ENCODE data around the gene SAP30.

The SAP30 gene

DNA sequence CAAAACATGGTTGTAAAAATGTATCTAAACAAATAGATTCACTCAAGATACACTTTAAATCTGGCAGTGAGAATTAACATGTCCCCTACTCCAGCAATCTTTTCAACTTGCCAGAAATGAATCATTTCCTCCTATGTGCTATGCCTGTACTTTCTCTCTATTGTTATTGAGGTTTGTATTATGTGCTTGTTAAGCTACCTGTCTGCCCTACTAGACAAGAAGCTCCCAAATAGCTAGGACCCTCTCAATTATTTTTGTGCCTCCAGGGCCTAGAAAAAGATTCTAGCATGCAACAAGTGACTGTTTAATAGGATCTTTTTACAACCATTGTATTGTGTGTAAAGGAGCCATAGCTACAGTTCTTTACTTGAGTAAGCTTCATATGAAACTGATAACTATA is 3.5 kb upstream of the SAP30 start:
- no peak for DNase-seq (ENCODE audit: low read depth in 2 of 2, low spot score in 1 of 2)

DNA sequence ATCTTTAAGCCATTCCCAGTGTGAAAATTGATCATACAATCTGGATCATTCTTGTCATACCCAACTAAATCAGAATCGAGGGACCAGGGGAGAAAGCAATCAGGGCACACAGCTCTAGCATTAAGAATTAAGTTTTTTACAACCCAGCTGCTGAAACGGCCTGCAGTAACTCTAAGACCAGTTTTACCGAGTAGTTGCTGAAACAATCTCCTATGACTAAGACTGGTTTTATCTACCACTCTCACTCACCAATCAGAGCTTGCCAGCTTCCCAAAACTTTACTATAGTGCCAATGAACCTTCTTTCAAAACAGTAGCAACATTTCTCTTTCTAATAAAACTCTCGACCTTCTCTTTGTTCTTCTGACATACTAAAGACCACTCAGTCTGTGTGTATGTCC is 2.8 kb upstream of the SAP30 start:
- no peak for DNase-seq (ENCODE audit: low read depth in 2 of 2, low spot score in 1 of 2)

DNA sequence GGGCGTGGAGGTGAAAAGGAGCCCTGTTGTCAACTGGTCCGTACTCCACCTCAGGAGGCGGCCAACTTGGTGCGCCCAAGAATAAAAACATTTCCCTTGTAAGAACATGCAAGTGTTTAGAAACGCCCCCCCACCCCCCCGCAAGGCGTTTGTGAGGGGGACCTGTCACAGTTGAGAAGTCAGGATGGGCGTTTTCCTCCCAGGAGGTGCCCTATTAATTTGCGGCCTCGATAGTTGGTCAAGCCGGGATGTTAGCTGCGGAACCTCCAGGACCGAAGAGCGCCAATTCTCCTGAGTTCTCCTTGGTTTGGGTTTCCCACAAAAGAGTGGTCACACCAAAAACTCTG is 651 bp upstream of the SAP30 start:
- DNase-seq (ENCODE audit: low read depth in 2 of 2, low spot score in 1 of 2), result peak in 1 of 2 donors; percentile 40

DNA sequence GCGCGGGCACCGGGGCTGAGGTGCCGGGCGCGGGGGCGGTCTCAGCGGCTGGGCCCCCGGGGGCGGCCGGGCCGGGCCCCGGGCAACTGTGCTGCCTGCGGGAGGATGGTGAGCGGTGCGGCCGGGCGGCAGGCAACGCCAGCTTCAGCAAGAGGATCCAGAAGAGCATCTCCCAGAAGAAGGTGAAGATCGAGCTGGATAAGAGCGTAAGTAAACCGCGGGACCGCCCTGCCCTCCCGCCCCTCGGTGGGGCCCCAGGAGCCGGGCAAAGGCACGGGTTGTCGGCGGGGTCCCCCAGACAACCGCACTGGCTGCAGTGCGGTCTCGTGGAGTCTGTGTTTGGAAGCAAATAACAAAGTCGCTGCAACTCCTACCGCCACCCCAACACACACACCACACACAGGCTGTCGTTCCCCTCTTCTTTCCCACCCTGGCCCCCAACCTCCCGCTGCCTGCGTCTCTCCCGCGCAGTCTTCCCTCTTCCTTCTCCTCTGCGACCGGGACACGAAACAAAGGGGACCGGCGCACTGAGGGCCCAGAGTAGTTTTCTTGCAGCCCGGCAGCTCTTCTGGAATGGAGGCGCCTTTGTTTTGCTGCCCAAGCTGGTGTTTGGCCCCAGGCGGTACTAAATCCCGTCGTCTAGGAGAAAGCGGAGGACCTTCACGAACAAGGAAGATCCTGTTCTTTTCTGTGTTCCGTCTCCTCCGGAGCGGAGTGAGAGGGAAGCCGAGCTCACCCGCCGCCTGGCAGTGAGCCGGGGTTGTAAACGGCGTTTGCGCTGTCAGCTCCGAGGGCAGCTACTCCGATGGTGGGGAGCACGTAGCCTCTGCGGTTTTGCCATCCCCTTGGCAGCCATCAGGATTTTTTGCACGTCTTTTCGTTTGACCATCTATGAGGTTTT is 788 bp downstream of the SAP30 start:
- no peak for DNase-seq (ENCODE audit: low read depth in 2 of 2, low spot score in 1 of 2)

DNA sequence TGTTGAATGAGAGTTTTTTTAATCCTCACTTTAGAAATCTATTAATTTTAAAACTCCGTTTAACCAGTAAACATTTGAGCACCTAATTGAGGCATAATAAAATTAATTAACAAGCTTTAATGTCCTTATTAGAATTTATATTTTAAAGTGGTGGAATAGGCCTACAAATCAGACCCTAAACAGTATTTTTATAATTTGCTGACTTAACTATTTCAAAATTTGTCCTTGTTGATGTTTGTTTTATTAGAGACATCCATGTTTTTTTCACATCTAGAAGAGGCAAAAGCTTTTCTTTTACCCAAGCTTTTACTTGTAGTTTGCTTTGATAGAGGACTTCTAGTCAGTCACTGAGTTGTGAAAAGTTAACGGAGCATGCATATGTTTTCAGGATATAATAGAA is 3.8 kb downstream of the SAP30 start:
- no peak for DNase-seq (ENCODE audit: low read depth in 2 of 2, low spot score in 1 of 2)

DNA sequence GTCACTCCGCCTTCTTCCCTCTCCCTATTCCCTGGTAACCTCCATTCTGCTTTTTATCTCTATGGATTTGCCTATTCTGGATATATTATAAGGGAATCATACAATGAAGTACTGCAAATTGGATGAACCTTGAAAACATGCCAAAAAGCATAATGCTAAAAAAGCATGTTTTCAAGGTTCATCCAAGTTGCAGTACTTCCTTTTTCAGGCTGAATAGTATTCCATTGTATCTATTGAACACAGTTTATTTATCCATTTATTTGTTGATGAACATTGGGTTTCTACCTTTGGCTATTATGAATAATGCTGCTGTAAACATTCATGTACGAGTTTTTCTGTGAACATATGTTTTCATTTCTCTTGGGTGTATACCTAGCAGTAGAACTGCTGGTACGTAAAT is 9.2 kb downstream of the SAP30 start:
- DNase-seq (ENCODE audit: low read depth in 2 of 2, low spot score in 1 of 2), result no peak

DNA sequence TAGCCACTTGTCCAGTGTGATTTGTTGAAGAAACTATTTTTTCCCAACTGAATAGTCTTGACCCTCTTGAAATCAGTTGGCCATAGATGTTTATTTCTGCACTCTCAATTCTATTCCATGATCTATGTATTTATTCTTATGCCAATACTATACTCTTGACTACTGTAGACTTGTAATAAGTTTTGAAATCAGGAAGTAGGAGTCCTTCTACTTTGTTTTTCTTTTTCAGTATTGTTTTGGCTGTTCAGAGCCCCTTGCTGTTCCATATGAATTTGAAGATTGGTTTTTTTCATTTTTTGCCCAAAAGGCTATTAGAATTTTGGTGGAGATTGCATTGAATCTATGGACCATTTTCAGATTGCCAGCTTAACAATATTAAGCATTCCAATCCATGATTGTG is 10.2 kb downstream of the SAP30 start:
- DNase-seq (ENCODE audit: low read depth in 2 of 2, low spot score in 1 of 2), result no peak

DNA sequence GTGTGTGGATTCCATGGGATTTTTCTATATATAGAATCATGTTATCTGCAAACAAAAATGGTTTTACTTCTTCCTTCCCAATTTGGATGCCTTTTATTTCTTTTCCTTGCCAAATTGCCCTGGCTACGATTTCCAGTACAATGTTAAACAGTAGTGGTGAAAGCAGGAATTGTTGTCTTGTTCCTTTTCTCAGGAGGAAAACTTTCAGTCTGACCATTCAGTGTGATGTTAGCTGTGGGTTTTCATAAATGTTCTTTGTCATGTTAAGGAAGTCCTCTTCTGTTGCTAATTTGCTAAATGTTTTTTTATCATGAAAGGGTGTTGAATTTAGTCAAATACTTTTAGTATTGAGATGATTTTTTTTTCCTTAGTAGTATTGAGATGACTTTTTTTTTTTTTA is 10.9 kb downstream of the SAP30 start:
- DNase-seq (ENCODE audit: low read depth in 2 of 2, low spot score in 1 of 2), result no peak

DNA sequence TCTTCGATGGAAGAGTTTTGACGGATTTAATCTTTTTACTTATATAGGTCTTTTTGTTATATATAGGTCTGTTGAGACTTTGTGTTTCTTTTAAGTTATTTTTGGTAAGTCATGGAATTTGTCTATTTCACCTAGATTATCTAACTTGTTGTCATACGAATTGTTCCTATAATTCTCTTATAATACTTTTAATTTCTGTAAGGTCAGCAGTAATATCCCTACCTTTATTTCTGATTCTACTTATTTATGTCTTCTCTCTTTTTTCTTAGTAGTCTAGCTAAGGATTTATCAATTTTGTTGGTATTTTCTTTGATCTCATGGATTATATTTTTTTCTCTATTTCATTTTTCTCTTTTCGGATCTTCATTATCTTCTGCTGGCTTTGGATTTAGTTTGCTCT is 11.6 kb downstream of the SAP30 start:
- no peak for DNase-seq (ENCODE audit: low read depth in 2 of 2, low spot score in 1 of 2)

DNA sequence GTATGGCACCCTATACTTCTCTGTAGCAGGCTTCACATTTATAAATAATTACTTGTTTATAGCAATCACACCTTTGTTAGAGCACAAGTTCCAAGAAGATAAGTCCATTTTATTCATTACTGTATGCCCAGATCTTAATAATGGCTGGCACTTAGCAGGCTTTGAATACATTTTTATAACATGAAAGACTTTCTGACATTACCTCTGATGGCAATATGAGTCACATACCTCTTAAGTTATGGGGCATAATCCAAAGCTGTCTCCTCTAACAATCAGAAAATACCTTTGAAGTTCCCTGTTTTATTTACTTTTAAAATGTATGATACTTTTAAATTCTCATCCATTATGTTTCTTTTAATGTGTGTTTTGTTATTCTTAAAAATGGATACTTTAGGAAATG is 16.0 kb downstream of the SAP30 start:
- DNase-seq (ENCODE audit: low read depth in 2 of 2, low spot score in 1 of 2), result no peak

DNA sequence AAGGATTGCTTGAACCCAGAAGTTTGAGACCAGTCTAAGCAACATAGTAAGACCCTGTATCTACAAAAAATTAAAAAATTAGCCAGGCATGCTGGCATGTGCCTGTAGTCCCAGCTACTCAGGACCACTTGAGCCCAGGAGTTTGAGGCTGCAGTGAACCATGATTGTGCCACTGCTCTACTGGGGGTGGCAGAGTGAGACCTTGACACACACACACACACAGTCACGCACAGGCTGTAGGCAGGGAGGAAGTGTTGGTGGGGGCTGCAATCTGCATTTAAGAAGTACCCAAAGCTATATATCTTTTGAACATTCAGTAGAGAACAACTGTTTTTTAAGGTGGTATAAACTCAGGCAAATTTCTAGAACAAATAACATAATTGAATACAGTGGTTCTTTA is 20.9 kb downstream of the SAP30 start:
- no peak for DNase-seq (ENCODE audit: low read depth in 2 of 2, low spot score in 1 of 2)

DNA sequence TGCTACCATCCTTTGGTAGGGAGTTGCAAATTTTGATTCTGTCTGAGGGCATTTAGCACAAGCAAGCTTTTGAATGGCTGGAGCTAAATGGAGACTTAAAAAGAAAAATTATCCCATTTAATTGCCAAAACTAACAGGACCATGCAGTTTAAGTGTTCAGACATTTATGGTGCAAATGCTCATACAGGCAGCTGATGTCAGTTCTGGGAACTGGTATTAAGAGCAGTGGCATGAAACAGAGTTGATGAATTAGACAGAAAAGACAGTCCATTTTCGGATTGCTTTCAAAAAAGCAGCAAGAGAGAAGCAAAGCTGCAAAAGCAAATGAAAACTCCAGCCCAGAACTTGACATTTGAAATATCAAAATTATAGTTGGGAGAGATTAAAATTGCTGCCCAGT is 26.9 kb downstream of the SAP30 start:
- DNase-seq (ENCODE audit: low read depth in 2 of 2, low spot score in 1 of 2), result no peak

DNA sequence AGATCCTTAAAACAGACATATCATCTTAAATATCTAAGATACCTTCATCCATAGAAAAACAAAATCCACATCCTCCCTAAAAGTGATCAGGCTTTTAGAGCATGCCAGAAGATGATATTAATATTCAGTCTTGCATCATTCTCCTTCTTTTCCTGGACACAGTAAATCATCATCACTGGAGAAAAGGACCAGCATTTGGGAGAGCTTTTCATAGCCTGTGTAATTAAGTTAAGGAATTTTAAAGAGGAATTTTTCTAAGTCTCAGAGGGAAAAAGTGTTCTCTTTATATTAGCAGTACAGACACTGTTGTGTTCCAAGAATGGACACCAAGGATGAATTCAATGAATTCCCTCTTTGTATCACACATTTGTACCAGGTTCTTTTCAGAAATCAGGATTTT is 27.5 kb downstream of the SAP30 start:
- DNase-seq (ENCODE audit: low read depth in 2 of 2, low spot score in 1 of 2), result no peak

DNA sequence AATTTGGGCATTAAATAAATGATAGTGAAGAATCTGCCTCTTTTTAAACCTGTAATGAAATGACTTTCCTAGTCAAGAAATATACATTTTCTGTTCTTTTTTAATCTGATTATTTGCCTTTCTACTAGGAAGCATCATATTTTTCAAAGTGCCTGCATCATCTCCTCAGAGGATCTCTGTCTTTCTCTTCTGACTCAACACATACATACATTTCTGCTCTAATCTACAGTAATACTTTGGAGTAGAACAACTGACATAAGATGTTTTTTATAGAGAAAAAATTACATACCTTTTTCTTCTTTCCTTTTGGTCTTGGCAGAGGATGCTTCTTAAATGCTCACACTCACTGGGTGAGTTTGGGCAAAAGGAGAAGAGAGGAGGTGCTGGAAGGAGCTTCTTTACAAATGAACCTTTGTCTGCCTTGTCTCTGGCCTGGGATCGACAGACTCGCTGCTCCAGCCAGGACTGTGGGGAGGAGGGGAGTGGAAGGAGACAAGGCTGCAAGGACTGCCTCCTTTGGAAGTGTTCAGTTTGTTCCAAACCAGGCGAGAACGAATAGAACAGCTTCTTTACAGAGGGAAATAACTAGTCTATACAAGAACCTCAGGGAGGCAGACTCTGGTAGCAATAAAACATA is 28.1 kb downstream of the SAP30 start, which contains the start of gene SCRG1:
SCRG1 (minus strand) TSS at position 338 of the 637 bp plus-strand sequence. CDS start 7,702 bp downstream, outside the sequence.
- no peak for DNase-seq (ENCODE audit: low read depth in 2 of 2, low spot score in 1 of 2)

DNA sequence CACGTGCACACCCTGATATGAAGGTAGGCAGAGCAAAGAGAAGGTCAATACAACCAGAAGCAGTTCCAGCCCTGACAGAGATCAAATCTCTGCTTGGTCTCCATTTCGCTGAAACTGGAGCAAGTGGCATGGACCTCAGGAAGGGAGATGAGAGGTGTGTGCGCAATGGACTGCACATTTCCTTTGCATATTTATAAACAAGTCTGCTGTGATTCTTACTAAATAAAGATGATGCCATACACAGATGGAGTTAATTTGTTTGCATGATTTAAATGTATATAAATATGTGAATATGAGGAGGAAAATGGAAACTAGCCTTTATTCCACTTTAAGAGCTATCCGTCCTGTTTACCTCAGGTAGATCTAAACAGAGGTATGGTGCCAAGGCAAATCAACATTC is 30.3 kb downstream of the SAP30 start:
- no peak for DNase-seq (ENCODE audit: low read depth in 2 of 2, low spot score in 1 of 2)

DNA sequence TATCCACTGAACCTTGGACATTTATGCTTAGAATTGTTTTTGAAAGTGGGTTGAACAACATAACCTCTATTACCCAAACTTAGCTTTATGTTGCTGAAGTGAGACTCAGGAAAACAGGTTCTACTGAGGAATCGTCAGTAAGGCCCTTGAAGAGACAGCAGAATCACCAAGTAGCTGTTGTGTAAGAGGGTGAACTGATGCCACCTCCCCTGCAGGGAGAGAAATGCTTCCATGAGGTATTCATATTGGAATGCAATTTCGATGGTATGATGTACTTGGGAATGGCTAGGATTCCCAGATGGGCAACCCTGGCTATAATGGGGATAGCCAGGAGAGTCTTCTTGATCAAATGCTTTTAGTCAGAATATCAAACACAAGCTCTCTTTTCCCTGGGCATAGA is 32.3 kb downstream of the SAP30 start:
- no peak for DNase-seq (ENCODE audit: low read depth in 2 of 2, low spot score in 1 of 2)

DNA sequence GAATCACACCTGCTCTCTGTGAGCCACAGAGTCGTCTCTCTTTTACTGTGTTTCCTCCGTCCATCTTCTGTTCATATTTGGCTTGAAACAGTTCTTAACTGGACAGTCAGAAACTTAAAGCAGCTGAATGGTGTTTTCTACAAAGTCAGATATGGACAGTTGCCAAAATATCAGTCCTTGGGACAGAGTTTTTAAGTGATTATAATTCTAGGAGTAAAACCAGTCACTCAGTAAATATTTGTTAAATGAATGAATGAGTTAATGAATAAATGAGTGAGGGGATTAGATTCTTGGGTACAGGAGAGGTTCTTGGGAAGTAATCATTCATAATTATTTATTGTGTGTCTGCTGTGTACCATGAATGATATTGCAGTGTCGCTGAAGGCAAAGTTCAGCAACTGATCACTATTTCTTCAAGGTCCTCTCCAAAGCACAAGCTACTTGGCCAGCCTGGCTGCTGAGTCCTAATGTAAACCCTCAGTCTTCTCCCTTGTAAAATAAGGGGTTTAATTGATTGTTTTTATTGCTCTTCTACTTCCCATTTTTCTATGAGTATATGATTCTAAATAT is 33.6 kb downstream of the SAP30 start:
- no peak for DNase-seq (ENCODE audit: low read depth in 2 of 2, low spot score in 1 of 2)

DNA sequence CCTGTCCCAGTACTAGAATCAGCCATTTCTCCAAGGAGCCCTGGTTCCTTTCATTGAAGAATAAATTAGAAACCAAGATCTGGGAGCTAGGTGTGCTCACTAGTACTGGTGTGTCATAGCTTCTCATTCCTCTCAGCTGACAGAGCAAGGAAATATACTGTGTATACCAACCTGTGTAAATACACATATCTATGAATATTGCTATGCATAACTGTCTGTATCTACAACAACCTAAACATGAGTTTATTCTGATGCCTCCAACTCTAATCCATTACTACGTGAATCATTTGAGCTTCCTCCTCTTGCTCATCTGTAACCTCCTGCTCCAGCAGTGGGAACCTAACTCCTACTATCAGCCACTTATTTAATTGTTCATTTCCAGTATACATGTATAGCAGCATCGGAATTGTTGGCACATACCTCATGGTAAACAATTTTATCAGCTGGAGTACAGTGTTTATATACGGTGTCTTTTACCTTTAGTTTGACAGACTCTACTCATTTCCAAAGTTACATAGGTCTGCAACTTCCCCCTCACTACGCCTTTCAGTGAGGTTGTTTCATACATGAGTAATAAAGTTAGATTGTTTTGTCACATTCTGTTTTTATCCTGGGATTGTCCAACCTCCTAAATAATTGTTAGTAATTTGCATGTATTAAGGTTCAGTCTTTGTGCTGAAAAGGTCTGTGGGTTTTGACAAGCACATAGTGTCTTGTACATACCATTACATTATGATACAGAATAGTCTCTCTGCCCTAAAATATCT is 35.3 kb downstream of the SAP30 start:
- DNase-seq (ENCODE audit: low read depth in 2 of 2, low spot score in 1 of 2), result no peak

DNA sequence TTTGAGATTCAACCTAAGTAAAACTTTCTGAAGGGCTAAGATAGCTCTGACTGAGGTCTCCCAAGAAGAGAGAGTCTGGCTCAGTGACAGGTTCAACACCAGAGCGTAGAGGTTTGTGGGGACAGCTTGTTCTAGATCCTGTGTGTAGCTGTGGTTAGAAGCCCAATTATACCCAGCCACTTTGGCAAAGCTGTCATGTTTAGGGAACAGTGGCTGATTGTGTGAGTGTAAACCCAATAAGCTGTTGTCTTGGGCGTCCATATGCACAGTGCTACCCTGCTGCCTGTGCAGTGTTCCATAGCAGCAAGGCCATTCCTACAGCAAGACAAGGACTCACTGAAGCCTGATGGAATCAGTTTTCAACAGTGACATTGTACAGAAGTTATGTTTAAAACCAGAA is 39.3 kb downstream of the SAP30 start:
- no peak for DNase-seq (ENCODE audit: low read depth in 2 of 2, low spot score in 1 of 2)

DNA sequence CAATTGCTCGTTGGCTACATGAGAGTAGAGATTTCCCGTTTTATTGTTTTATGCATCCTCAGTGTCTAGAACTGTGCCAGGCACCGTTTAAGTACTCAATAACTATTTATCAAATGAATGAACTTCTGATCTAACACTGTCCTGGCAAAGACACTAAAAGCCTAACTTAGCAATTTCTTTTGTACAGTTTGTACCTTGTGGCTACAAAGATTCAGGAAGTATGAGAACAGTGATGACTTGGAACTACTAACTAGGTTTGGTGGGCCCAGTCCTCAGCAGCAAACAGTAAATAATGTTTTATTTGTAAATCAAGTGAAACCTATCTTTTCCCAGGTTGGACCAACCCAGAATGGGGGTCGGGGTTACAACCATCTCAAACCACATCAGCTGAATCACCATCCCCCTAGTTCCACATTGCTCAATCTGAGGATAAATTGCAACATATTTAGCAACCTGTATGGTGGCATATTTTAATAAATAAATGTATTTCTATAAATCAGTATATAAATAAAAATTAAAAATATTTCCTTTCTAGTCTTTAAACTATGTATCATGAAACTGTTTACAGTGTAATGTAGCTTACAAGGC is 40.4 kb downstream of the SAP30 start:
- no peak for DNase-seq (ENCODE audit: low read depth in 2 of 2, low spot score in 1 of 2)

DNA sequence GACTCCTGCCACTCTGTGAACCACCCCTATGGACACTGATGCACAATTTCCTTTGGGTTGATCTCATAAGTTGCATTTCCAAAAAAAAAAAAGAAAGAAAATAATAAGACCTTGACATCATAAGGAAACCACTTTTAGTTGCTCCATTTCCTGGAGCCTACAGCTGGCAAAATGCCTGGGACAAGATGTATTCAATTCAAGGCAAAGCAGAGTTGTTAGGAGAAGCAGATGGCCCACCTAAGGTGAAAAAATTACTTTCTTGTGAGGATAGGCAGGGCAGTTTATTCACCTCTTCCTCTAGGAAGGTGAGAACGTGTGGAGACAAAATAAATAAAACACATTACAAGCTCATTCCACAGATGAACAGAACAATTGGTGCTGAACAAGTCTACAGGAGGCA is 42.3 kb downstream of the SAP30 start:
- no peak for DNase-seq (ENCODE audit: low read depth in 2 of 2, low spot score in 1 of 2)

All from stimulated activated CD8-positive, alpha-beta memory T cell treated with anti-CD3 and anti-CD28 coated beads, Interleukin-4, amount 100 ng/mL, for 4 hours (primary cell).